Stimulated activated naive B cell treated with anti-CD40 and anti-IgM and Interleukin-4, amounts not matched to agents 10 μg/mL and 1 μg/mL and 100 μg/mL, for 72 hours (primary cell): Measurements from ENCODE around the gene P4HA2.
A peak's percentile ranks its signal among the peaks of the same experiment; 100 is the strongest.

Source experiments
- ATAC-seq, 2 donors: fragments of 150-1000 bp; cut with Tn5 transposase; replicated peaks; 2 replicates each; pipeline ENCODE4 v1.10.0; 2021; ENCODE audit warnings: moderate library complexity in 1 of 2
- DNase-seq: peaks from one replicate; pipeline ENCODE4 v3.0.0; 2021
- H3K27ac Mint-ChIP-seq: one replicate; pipeline ENCODE4 v1.8.0; 2022; ENCODE audit warnings: mild to moderate bottlenecking, mixed read lengths
- H3K27me3 Mint-ChIP-seq, 2 donors: one replicate each; pipeline ENCODE4 v1.8.0; 2022; ENCODE audit warnings: mixed read lengths in 2 of 2
- H3K36me3 Mint-ChIP-seq, 2 donors: one replicate each; pipeline ENCODE4 v1.8.0; 2022; ENCODE audit warnings: mixed read lengths in 2 of 2, mild to moderate bottlenecking in 1 of 2
- H3K4me1 Mint-ChIP-seq, 2 donors: one replicate each; pipeline ENCODE4 v1.8.0; 2022; ENCODE audit warnings: mixed read lengths in 2 of 2, mild to moderate bottlenecking in 1 of 2
- H3K4me3 Mint-ChIP-seq, 2 donors: one replicate each; pipeline ENCODE4 v1.8.0; 2022; ENCODE audit warnings: mild to moderate bottlenecking in 2 of 2, mixed read lengths in 2 of 2, moderate library complexity in 1 of 2
- H3K9me3 Mint-ChIP-seq, 2 donors: one replicate each; pipeline ENCODE4 v1.8.0; 2022; ENCODE audit warnings: mixed read lengths in 2 of 2, mild to moderate bottlenecking in 1 of 2

The P4HA2 gene

DNA sequence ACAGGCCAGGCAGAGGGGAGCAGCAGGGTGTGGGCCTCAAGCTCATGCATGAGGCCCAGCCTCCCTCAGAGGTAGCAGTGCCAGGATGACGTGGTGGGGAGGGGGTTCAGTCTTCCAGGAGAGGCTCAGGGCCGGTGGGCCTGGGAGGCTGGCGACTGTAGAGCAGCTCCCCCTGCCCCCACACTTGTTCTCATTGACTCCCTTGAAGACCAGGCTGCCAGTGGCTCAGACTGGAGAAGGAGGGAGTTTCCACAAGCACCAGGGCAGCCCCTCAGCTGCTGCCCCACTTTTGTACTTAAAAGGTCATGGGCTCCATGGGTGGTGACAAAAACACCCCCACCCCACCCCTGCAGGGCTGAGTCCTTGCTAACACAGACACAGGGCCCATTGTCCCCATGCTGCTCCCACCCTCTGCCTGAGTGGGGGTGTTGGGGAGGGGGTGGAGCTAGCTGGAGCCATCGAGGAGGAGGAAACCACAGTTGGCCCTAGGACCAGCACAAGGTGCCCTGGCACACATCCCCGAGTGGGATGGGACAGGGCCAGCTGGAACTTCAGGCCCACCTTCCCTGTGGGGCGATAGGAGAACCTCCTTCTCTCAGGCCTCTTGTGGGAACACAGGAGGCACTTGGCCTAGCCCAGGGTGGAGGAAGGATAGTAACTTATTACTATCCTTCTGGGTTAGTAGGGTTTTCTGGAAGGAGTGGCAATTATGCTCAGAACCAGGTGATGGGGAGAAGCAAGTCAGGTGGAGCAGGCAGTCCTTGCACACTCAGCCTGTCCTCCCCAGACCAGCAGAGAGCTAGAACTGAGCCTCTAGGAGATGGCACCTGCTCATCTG, 40.5 kb upstream of the P4HA2 start:
- ATAC-seq = peak; percentile 10 to 14
- no peaks in the 10 kb centered on the region for H3K9me3 Mint-ChIP-seq
- H3K4me1 Mint-ChIP-seq = peaks cover 42 to 62% of the 10 kb centered on the region in 2 donors
- H3K27ac Mint-ChIP-seq = peak overlapping the region; percentile 67
- H3K36me3 Mint-ChIP-seq = no peaks in the 10 kb centered on the region
- no peak for DNase-seq
- H3K27me3 Mint-ChIP-seq = peaks cover 9 to 22% of the 10 kb centered on the region in 2 donors
- H3K4me3 Mint-ChIP-seq = no peak overlapping the region

DNA sequence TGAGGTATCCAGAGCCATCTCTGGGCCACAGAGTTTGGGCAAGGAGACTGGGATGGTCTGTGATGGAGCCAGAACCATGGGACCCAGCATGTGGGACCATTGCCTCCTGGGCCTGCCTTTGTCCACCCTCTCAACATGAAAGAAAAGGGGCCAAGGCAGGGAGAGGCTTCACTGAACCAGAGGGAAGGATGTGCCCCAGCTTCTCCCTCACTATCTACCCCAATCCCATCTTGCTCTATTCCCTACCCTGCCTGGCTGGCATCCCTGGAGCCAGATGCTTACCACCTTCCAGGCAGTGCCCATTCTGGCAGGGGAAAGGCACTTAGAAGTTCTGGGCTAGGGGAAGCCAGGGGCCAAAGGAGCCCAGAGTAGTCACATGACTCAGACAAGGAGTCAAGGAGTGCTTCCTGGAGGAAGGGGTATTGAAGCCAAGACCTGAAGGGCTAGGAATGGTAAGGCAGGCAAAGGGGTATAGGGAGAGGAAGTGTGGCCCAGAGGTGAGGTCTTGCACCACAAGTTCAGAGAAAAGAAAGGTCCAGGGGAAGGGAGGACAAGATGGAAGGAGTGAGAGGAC, 39.6 kb upstream of the P4HA2 start:
- H3K36me3 Mint-ChIP-seq = no peaks in the 10 kb centered on the region
- peaks cover 37 to 54% of the 10 kb centered on the region in 2 donors for H3K4me1 Mint-ChIP-seq
- DNase-seq = no peak
- H3K27ac Mint-ChIP-seq = no peak overlapping the region
- H3K9me3 Mint-ChIP-seq = no peaks in the 10 kb centered on the region
- peak overlapping the region in 1 of 2 donors; percentile 8 for H3K4me3 Mint-ChIP-seq
- H3K27me3 Mint-ChIP-seq = peaks cover 2 to 13% of the 10 kb centered on the region in 2 donors
- no peak for ATAC-seq

DNA sequence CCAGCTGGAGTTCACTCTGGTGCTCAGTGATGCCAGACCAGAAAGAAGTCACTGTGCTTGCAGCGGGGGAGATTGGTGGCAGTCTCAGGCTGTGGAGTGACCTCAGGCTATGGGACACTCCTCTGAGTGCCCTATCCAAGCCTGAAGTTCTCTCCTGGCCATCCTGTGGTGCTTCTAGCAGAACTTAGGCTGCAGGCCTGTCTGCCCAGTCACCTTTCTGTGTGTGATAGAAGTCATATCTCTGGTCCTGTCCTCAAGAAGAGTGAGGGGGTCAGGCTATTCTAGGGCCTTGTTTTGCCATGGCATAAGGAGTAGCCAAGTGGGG, 39.1 kb upstream of the P4HA2 start:
- Mint-ChIP-seq H3K9me3 (no peaks in the 10 kb centered on the region), H3K36me3 (no peaks in the 10 kb centered on the region), H3K4me1 (peaks cover 37 to 50% of the 10 kb centered on the region in 2 donors), H3K27ac (no peak overlapping the region), H3K27me3 (peaks cover 0 to 9% of the 10 kb centered on the region in 2 donors), H3K4me3 (no peak overlapping the region)
- ATAC-seq = no peak
- no peak for DNase-seq

DNA sequence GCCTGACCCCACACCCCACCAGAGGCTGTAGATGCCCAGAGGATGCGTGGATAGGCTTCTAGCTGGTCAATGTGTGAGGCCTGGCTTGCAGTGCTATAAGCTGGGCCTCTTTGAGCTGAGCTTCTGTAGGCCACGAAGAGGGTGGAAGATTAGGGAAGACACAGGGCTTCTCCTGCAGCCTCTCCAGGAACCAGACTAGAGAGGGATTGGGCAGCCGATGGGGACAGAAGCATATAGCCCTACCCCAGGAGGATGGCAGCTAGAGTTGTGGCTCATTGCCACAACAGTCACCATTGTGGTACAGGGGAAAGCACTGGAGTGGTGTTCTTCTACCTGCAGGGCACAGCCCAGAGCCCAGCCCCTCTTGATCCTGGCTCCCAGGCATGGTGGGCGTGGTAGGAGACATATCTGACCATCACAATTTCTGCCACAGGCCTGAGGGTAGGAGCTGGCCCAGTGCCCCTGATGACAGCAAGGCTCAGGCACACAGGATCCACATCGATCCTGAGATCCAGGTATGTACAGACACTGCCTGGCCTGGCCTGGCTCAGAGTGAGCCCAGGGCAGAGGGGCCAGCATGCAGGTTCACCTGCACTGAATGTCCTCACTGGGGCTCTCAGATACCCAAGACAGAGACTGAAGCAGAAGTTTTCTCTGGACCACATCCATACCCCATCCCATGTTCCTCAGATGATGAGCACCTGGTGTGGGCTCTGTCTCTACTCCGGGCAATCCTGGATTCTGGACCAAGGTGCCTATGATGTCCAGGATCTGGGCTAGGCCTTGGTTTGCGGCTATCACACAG, 38.6 kb upstream of the P4HA2 start:
- peaks cover 0 to 5% of the 10 kb centered on the region in 2 donors for H3K27me3 Mint-ChIP-seq
- ATAC-seq = no peak
- no peak for DNase-seq
- H3K4me3 Mint-ChIP-seq = no peak overlapping the region
- no peaks in the 10 kb centered on the region for H3K36me3 Mint-ChIP-seq
- H3K9me3 Mint-ChIP-seq = no peaks in the 10 kb centered on the region
- peaks cover 34 to 45% of the 10 kb centered on the region in 2 donors for H3K4me1 Mint-ChIP-seq
- no peak overlapping the region for H3K27ac Mint-ChIP-seq

DNA sequence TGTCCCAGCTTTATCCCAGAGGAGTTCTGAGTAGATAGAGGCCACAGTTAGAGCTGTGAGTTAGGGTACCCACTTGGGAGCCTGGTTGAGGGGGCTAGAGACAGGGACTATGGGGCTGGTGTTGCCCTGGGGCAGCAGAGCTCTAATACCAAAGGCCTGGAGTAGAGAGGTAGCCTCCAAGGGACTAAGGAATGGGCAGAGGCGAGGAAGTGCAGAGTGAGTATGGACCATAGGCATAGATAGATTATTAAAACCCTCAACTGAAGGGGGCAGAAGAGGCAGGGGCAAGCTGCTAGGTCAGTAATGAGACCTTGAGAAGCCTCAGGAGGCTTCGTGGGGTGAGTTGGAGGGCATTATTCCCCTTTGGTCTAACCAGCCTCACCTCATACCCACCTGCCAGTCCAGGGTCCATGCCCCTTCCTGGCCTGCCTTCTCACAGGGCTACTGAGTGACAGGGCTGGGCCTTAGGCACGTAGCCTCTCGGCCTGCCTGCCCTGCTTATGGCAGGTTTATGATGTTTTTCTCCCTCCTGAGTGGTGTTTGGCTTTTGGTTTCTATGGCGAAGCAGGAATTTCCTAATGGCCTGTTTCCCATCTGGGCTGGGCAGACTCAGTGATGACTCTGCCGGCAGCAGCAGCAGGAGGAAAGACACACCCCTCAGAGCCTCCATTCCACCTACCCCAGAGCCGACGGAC, 37.8 kb upstream of the P4HA2 start:
- ATAC-seq (no peak), DNase-seq (no peak)
- Mint-ChIP-seq H3K27me3 (no peaks in the 10 kb centered on the region), H3K36me3 (no peaks in the 10 kb centered on the region), H3K4me1 (peaks cover 32 to 46% of the 10 kb centered on the region in 2 donors), H3K27ac (peak overlapping the region; percentile 10), H3K4me3 (no peak overlapping the region), H3K9me3 (no peaks in the 10 kb centered on the region)

DNA sequence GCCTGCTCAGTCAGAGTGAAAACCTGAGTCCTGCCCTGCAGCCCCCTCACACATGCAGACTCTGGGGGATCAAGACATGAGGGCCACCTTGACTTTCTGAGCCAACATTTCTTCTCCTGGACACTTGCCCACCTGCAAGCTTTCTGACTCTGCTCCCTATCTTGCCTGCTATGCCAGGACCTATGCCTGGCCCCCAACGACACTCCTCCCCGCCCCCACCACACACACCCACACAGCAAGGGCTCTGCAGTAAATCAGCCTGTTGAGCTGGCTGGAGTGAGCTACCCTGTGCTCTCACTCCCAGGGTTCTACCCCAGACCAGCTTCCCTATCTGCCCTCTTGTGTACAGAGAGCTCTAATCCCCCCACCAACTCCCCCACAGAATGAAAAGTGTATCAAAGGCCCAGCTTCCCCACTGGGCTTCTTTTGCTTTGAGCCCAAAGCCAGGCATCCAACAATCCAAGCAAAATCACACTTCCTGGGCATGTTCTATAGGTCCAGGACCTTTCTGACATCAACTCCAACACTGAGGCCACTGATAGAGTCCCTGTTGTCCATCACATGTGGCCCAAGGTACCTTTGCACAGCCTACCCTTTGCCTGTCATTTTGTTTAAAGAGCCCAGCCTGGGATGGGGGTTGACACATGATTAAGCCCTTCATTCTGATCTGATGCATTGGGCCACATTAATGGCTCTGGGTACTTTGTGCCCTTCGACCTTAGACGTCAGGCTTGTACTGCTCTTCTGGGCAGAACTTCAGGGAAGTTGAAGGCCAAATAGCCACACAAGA, 37.1 kb upstream of the P4HA2 start:
- DNase-seq (no peak), ATAC-seq (no peak)
- no peaks in the 10 kb centered on the region for H3K36me3 Mint-ChIP-seq
- H3K27ac Mint-ChIP-seq = peak overlapping the region; percentile 10
- H3K27me3 Mint-ChIP-seq = no peaks in the 10 kb centered on the region
- peaks cover 35 to 53% of the 10 kb centered on the region in 2 donors for H3K4me1 Mint-ChIP-seq
- no peak overlapping the region for H3K4me3 Mint-ChIP-seq
- H3K9me3 Mint-ChIP-seq = no peaks in the 10 kb centered on the region

DNA sequence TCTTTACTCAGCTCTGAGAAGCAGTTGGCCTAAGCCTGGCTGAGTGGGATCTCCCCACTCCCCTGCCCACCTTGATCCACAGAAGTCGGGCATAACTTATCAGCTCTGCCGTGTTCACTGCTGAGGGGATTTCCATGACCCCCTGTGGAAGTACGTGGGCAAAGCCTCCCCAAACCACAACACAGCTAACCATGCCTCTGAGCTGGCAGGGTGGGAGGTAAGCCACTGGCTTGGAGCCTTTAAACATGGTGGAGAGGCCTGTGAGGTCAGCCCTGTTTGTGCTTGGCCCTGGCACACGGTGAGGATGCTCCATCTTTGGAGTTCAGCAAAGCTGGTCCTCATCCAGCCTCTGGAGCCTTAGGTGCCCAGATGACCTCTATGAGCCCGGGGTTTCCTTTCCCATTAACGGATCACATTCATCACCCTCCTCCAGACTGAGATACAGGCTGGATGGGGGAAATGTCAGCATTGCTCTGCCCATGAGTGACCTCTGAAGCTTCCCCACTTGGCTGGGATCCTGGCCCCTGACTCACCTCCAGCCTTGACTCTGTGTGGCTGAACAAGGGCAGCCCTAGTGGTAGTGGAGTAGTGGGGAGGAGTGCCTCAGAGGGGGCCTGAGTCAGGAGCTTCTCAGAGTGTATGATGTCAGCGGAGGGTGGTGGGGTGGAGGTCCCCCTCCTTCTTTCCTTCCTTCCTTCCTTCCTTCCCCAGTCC, 36.1 kb upstream of the P4HA2 start:
- no peak overlapping the region for H3K27ac Mint-ChIP-seq
- ATAC-seq (peak; percentile 16 to 35), DNase-seq (no peak)
- no peak overlapping the region for H3K4me3 Mint-ChIP-seq
- H3K36me3 Mint-ChIP-seq = no peaks in the 10 kb centered on the region
- H3K4me1 Mint-ChIP-seq = peaks cover 28 to 45% of the 10 kb centered on the region in 2 donors
- H3K27me3 Mint-ChIP-seq = peaks cover 0 to 7% of the 10 kb centered on the region in 2 donors
- H3K9me3 Mint-ChIP-seq = no peaks in the 10 kb centered on the region

DNA sequence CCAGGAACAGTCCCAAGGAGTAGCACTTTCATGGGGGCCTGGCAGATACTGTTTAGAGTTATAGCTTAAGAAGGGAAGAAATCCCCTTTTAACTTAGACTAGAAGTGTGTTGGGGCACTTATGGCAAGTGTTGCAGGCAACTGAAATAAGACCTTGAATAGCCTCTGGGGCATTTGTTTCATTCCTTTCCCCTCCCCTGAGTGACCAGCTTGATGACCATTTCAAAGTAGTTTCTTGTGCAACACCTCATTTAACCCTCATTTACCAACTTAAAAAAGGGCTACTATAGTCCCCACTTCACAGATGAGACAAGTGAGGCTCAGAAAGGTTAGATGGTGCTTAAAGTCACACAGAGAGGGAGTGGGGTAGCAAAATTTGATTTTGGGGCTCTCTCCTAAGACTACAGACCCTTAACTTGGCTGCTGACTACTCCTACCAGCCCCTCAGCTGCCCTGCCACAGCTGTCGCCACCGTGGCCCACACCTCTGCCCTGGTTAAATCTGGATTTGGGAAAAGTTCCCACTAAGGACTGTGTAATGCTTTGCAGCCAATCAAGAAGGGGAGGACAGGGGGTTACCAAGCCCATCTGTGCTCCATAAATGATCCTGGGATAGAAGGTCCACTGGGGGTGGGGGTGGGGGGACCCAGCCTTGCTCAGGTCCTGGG, 35.4 kb upstream of the P4HA2 start:
- H3K27me3 Mint-ChIP-seq = peaks cover 4 to 14% of the 10 kb centered on the region in 2 donors

DNA sequence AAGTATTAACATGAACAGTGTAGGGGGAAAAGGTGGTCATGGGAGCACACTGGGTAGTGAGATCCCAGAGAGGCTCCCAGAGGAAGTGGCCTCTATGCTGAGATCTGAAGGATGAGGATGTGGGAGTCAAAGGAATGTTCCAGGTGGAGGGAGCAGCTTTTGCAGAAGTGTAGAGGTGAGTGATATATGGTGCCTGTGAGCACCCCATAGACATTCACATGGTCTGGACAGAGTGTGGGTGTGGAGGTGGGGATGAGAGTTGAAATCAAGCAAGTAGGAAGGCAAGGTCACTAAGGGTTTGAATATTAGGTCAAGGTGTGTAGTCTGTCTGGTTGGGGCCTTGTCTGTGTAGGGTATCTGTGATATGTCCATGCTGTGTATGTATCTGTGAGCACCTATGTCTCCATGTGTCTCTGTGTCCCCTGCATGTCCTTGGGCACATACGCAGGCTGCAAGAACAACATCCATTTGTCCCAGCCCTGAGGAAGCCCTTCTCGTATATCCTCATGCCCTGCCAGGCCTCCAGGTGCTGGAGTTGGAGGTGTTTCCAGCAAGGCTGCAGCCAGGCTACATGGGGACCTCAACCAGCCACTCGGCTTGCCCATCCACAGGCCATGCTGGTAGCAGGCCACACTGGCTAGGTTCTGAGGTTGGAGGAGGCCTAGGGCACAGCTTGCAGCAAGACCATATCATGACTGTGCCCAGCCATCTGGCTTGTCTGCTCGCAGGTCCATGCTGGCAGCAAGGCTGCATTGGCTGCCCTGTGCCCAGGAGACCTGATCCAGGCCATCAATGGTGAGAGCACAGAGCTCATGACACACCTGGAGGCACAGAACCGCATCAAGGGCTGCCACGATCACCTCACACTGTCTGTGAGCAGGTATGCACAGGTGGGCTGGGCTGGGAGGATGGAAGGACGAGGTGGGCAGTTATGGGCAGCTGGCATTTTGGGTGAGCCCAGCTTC, 34.5 kb upstream of the P4HA2 start:
- Mint-ChIP-seq H3K36me3 (no peaks in the 10 kb centered on the region), H3K4me1 (peaks cover 15 to 31% of the 10 kb centered on the region in 2 donors), H3K27ac (no peak overlapping the region), H3K27me3 (peaks cover 7 to 20% of the 10 kb centered on the region in 2 donors), H3K4me3 (no peak overlapping the region), H3K9me3 (no peaks in the 10 kb centered on the region)
- DNase-seq (no peak), ATAC-seq (no peak)

More for the DNA sequence above, 35.4 kb upstream of the P4HA2 start:
- ATAC-seq = no peak
- no peak for DNase-seq
- no peak overlapping the region for H3K4me3 Mint-ChIP-seq
- H3K9me3 Mint-ChIP-seq = no peaks in the 10 kb centered on the region
- no peak overlapping the region for H3K27ac Mint-ChIP-seq
- peaks cover 21 to 38% of the 10 kb centered on the region in 2 donors for H3K4me1 Mint-ChIP-seq
- H3K36me3 Mint-ChIP-seq = no peaks in the 10 kb centered on the region

DNA sequence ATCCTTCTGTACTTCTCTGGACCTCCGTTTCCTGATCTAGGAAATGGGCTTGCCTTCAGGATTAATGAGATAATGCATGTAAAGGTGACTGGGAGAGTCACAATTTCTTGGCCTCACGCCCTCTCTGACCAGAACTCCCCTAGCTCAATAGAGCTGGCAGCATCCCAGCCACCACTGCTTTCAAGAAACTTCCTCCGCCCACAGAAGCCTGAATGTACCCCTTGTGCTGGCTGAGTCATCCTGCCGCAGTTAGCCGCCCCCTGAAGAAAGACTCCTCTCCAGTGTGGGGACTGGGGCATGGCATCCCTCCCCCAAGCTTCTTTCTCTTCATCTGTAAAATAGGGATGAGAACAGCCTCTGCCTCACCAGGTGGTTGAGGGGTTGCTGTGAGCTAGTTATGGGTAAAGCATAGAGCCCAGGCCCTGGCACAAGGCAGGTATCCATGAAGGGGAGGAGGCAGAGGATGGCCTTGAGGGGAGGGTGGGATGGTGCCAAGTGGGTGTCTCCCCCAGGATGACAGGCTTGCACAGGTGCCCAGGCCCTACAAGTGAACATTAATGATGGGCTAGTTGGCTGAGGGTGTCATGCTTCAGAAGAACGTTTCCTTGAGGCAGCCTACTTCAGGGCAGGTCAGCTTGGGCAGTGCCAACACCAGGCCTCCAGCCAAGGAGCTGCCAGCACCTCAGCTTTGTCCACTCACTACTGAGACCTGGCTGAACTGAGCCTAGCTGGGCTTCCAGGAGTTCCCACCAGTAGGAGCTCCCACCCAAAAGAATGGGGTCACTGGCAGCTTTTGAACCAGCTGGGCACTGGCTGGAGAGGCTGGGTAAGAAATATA, 33.3 kb upstream of the P4HA2 start:
- H3K36me3 Mint-ChIP-seq = no peaks in the 10 kb centered on the region
- no peak overlapping the region for H3K27ac Mint-ChIP-seq
- ATAC-seq (peak; percentile 60 to 67), DNase-seq (peak; percentile 23)
- peaks cover 15 to 32% of the 10 kb centered on the region in 2 donors for H3K4me1 Mint-ChIP-seq
- H3K4me3 Mint-ChIP-seq = no peak overlapping the region
- H3K27me3 Mint-ChIP-seq = peaks cover 18 to 32% of the 10 kb centered on the region in 2 donors
- H3K9me3 Mint-ChIP-seq = no peaks in the 10 kb centered on the region

DNA sequence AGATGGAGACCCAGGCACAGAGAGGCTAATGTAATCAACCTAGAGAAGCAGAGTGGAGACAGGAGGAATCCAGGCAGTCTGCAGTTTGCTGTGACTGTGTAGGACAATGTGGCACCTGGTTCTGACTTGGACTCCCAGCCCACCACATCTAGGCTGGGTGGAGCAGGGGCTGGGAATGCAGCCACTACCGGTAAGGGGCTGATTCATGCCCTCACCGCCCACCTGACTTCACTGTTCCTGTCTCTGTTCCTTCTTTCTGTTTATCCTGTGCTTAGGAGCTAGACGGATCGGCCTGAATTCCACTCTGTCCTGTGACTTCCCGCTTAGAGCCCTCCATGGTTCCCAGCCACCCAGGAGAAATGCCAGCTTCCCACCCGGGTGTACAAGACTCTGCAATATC, 32.4 kb upstream of the P4HA2 start:
- DNase-seq (no peak), ATAC-seq (peak in 1 of 2 donors; percentile 13)
- Mint-ChIP-seq H3K36me3 (no peaks in the 10 kb centered on the region), H3K4me1 (peaks cover 15 to 32% of the 10 kb centered on the region in 2 donors), H3K9me3 (no peaks in the 10 kb centered on the region), H3K4me3 (no peak overlapping the region), H3K27ac (no peak overlapping the region), H3K27me3 (peaks cover 26 to 36% of the 10 kb centered on the region in 2 donors)
